Chondrocyte (in vitro differentiated cells): ENCODE results near the gene BORCS6. TPM values are rescaled to one million over a fixed set of nuclear protein-coding genes. Genes with fewer than 3 reads are reported as not detected.
A peak's percentile ranks its signal among the peaks of the same experiment; 100 is the strongest.

ENCODE experiments used
- DNase-seq: peaks from one replicate; pipeline ENCODE4 v3.0.0; 2021; ENCODE audit warnings: mixed read lengths, low spot score
- H3K27ac Mint-ChIP-seq: one replicate; pipeline ENCODE4 v1.8.0; 2021; ENCODE audit warnings: mild to moderate bottlenecking, moderate library complexity, mixed read lengths; ENCODE audit not compliant: unreplicated experiment
- H3K27me3 Mint-ChIP-seq: 2 replicates; pipeline ENCODE4 v1.8.0; 2021; ENCODE audit warnings: low read depth, mixed read lengths
- H3K36me3 Mint-ChIP-seq: 2 replicates; pipeline ENCODE4 v1.8.0; 2021; ENCODE audit warnings: low read depth, mixed read lengths
- H3K4me1 Mint-ChIP-seq: 2 replicates; pipeline ENCODE4 v1.8.0; 2021; ENCODE audit warnings: low read depth, mild to moderate bottlenecking, mixed read lengths
- H3K4me3 Mint-ChIP-seq: one replicate; pipeline ENCODE4 v1.8.0; 2021; ENCODE audit warnings: mild to moderate bottlenecking, moderate library complexity, mixed read lengths; ENCODE audit not compliant: unreplicated experiment
- H3K9me3 Mint-ChIP-seq: 2 replicates; pipeline ENCODE4 v1.8.0; 2021; ENCODE audit warnings: low read depth, mixed read lengths
- CTCF ChIP-seq: fragments of 200-600 bp; sonication (generic); IDR thresholded peaks from 2 replicates; pipeline ENCODE4 v1.5.0; 2021; ENCODE audit warnings: antibody characterized with exemption, mild to moderate bottlenecking, moderate library complexity
- microRNA-seq: library from miRNA; unstranded; fragments of <30 nt; microRNA quantifications from one replicate; pipeline ENCODE4 v1.2.0, GENCODE V29; 2020; ENCODE audit warnings: borderline number of aligned reads
- total RNA-seq: library from RNA; stranded (reverse); gene quantifications from 3 replicates; pipeline ENCODE4 v1.2.1, GENCODE V29; 2021

Gene BORCS6
- total RNA-seq, 1 donor from 2014 or later: 8.2 TPM

- H3K4me1 Mint-ChIP-seq: no peaks in the 10 kb centered on the region
- peak overlapping the region; percentile 59 for H3K27ac Mint-ChIP-seq
- no peak overlapping the region for H3K4me3 Mint-ChIP-seq
- H3K36me3 Mint-ChIP-seq: peaks cover 30% of the 10 kb centered on the region
- no peaks in the 10 kb centered on the region for H3K9me3 Mint-ChIP-seq
- DNase-seq: no peak
- H3K27me3 Mint-ChIP-seq: no peaks in the 10 kb centered on the region
- no peak for TF ChIP-seq CTCF
Measured at GRCh38 chr17:8141045-8141444, 48.9 kb downstream of the BORCS6 start.

GRCh38 chr17:8140065-8141029 is 49.6 kb downstream of the BORCS6 start:
- peak overlapping the region; percentile 59 for H3K27ac Mint-ChIP-seq
- no peak for TF ChIP-seq CTCF
- H3K4me1 Mint-ChIP-seq: no peaks in the 10 kb centered on the region
- DNase-seq: no peak
- H3K36me3 Mint-ChIP-seq: peaks cover 25% of the 10 kb centered on the region
- no peaks in the 10 kb centered on the region for H3K27me3 Mint-ChIP-seq
- no peak overlapping the region for H3K4me3 Mint-ChIP-seq
- no peaks in the 10 kb centered on the region for H3K9me3 Mint-ChIP-seq

- Mint-ChIP-seq H3K27me3 (no peaks in the 10 kb centered on the region), H3K36me3 (peaks cover 20% of the 10 kb centered on the region)
- peak; percentile 95 for TF ChIP-seq CTCF
Measured at GRCh38 chr17:8138672-8139371, 51.2 kb downstream of the BORCS6 start.

GRCh38 chr17:8138374-8138671 is 51.7 kb downstream of the BORCS6 start:
- peaks cover 17% of the 10 kb centered on the region for H3K36me3 Mint-ChIP-seq
- no peaks in the 10 kb centered on the region for H3K27me3 Mint-ChIP-seq
- no peaks in the 10 kb centered on the region for H3K9me3 Mint-ChIP-seq
- no peaks in the 10 kb centered on the region for H3K4me1 Mint-ChIP-seq
- TF ChIP-seq CTCF: no peak
- DNase-seq: no peak
- no peak overlapping the region for H3K4me3 Mint-ChIP-seq
- no peak overlapping the region for H3K27ac Mint-ChIP-seq

More at GRCh38 chr17:8138672-8139371, 51.2 kb downstream of the BORCS6 start:
- peak; percentile 95 for DNase-seq
- H3K4me1 Mint-ChIP-seq: no peaks in the 10 kb centered on the region
- no peak overlapping the region for H3K27ac Mint-ChIP-seq
- H3K4me3 Mint-ChIP-seq: no peak overlapping the region
- no peaks in the 10 kb centered on the region for H3K9me3 Mint-ChIP-seq

Small RNAs within 50 kb of the gene (microRNA-seq; reads per million reads assigned to microRNA genes)
- gene MIR4521 (27.7 reads per million, percentile 42 among the genes with 10 or more reads in this experiment), gene MIR6883 (not detected)

Other genes with a start within 250 kb of the BORCS6 start
- gene GUCY2D, start 187.6 kb downstream of the BORCS6 start, total RNA-seq: not detected in 3 replicates
- gene ALOX15B, start 151.1 kb downstream of the BORCS6 start, total RNA-seq: not detected in 3 replicates
- 0.17 TPM in 1 of 3 replicates, not detected in the others for gene ALOX12B, start 102.5 kb downstream of the BORCS6 start, total RNA-seq
- gene ALOXE3, start 71.7 kb downstream of the BORCS6 start, total RNA-seq: 0.12 to 0.13 TPM (median 0.12 TPM) in 3 replicates
- 0.51 to 1.5 TPM (median 0.70 TPM) in 3 replicates for gene HES7, start 66.1 kb downstream of the BORCS6 start, total RNA-seq
- gene PER1, start 37.8 kb downstream of the BORCS6 start, total RNA-seq: 68.0 to 87.6 TPM (median 75.9 TPM) in 3 replicates
- gene VAMP2, start 27.2 kb downstream of the BORCS6 start, total RNA-seq: 45.4 to 58.1 TPM (median 46.7 TPM) in 3 replicates
- 7.8 to 12.1 TPM (median 8.4 TPM) in 3 replicates for gene TMEM107, start 13.8 kb downstream of the BORCS6 start, total RNA-seq
- gene AURKB, start 20.4 kb upstream of the BORCS6 start, total RNA-seq: 8.6 to 14.1 TPM (median 8.9 TPM) in 3 replicates
- gene CTC1, start 57.9 kb upstream of the BORCS6 start, total RNA-seq: 19.9 to 28.7 TPM (median 22.1 TPM) in 3 replicates
- gene PFAS, start 59.1 kb upstream of the BORCS6 start, total RNA-seq: 30.2 to 52.1 TPM (median 32.7 TPM) in 3 replicates
- gene RANGRF, start 98.5 kb upstream of the BORCS6 start, total RNA-seq: 19.8 to 24.5 TPM (median 21.2 TPM) in 3 replicates
- 4.2 to 8.4 TPM (median 5.5 TPM) in 3 replicates for gene SLC25A35, start 105.2 kb upstream of the BORCS6 start, total RNA-seq
- not detected in 3 replicates for gene ARHGEF15, start 120.1 kb upstream of the BORCS6 start, total RNA-seq
- not detected in 3 replicates for gene ODF4, start 149.7 kb upstream of the BORCS6 start, total RNA-seq
- 1,065 to 1,130 TPM (median 1,086 TPM) in 3 replicates for gene RPL26, start 193.0 kb upstream of the BORCS6 start, total RNA-seq
- not detected in 3 replicates for gene RNF222, start 207.6 kb upstream of the BORCS6 start, total RNA-seq
- gene NDEL1, start 245.7 kb upstream of the BORCS6 start, total RNA-seq: 112 to 120 TPM (median 115 TPM) in 3 replicates